Measurements from ENCODE around the gene ATP6V1F. TPM values are rescaled to one million over a fixed set of nuclear protein-coding genes. Genes with fewer than 3 reads are reported as not detected.

ATP6V1F gene
- total RNA-seq, 1 experiment from 2014 or later: 149 TPM

GRCh38 chr7:128914566-128915151 is 52.0 kb downstream of the ATP6V1F start:
- Histone ChIP-seq H3K9ac (ENCODE audit: low read length) (no peak overlapping the region), H3K79me2 (ENCODE audit: insufficient read depth, low read length) (no peaks in the 10 kb centered on the region), H3K9me3 (ENCODE audit: control insufficient read depth in 1 of 2, insufficient read depth in 1 of 2, low read depth in 1 of 2, low read length in 2 of 2) (no peaks in the 10 kb centered on the region), H4K20me1 (ENCODE audit: insufficient read depth) (no peaks in the 10 kb centered on the region), H3K27ac (ENCODE audit: low read depth, low read length) (no peak overlapping the region), H3K4me3 (replicated peaks in 1 of 2; ENCODE audit: low read depth in 1 of 2, low read length in 2 of 2) (no peak overlapping the region), H3K4me1 (ENCODE audit: control insufficient read depth in 1 of 2, insufficient read depth in 2 of 2, low read length in 2 of 2) (peaks cover 0 to 5% of the 10 kb centered on the region in 2 experiments; a peak in 1 of 4 replicates), H3K4me2 (ENCODE audit: low read length) (no peak overlapping the region), H3K36me3 (ENCODE audit: control insufficient read depth in 1 of 2, insufficient read depth in 2 of 2, low read length in 2 of 2) (no peaks in the 10 kb centered on the region), H3K27me3 (ENCODE audit: insufficient read depth, low read length) (no peaks in the 10 kb centered on the region; the same call in 1 of the 2 replicates), H3K9me2 (ENCODE audit: insufficient read depth) (no peaks in the 10 kb centered on the region), H2AFZ (ENCODE audit: low read depth, low read length, poor library complexity, severe bottlenecking) (no peak overlapping the region)
- TF ChIP-seq RAD21 (IDR thresholded peaks at IDR 0.05; ENCODE audit: low read depth) (no peak), POLR2AphosphoS5 (IDR thresholded peaks at IDR 0.05; ENCODE audit: low read depth, low read length) (no peak), YY1 (IDR thresholded peaks at IDR 0.05; ENCODE audit: extremely low read depth, insufficient replicate concordance, low read depth, low read length) (no peak), SP1 (IDR thresholded peaks at IDR 0.05; ENCODE audit: low read depth) (no peak), POLR2A (IDR thresholded peaks at IDR 0.05; ENCODE audit: borderline replicate concordance, extremely low read depth, insufficient read depth, insufficient read length) (no peak), CTCF (IDR thresholded peaks at IDR 0.05 in 2 of 3, conservative IDR thresholded peaks at IDR 0.05 in 1 of 3; ENCODE audit: borderline replicate concordance in 1 of 3, insufficient read depth in 1 of 3, low read depth in 2 of 3, low read length in 2 of 3) (no peak), CEBPB (IDR thresholded peaks at IDR 0.05; ENCODE audit: low read depth) (no peak), ELF1 (IDR thresholded peaks at IDR 0.05; ENCODE audit: borderline replicate concordance, low read depth) (no peak), MAX (IDR thresholded peaks at IDR 0.05) (no peak), ATF3 (IDR thresholded peaks at IDR 0.05) (no peak), FOSL1 (IDR thresholded peaks at IDR 0.05; ENCODE audit: low read depth) (no peak), TCF7L2 (IDR thresholded peaks at IDR 0.05; ENCODE audit: borderline replicate concordance, extremely low read depth, insufficient read depth, insufficient read length) (no peak), SRF (IDR thresholded peaks at IDR 0.05; ENCODE audit: low read depth) (no peak), ZFX (IDR thresholded peaks at IDR 0.05) (no peak), SIN3A (IDR thresholded peaks at IDR 0.05; ENCODE audit: low read depth) (no peak), EGR1 (IDR thresholded peaks at IDR 0.05; ENCODE audit: low read depth) (no peak)
- intact Hi-C loops (cut with micrococcal nuclease): no loop called here
- POLR2A ChIA-PET: no interaction called here
- CTCF ChIA-PET: no interaction called here
- DNase-seq (ENCODE audit: low read depth, low spot score): no peak
- BruUV-seq (replicated peaks): no TSS peak
- no peak for ATAC-seq
- RAD21 ChIA-PET (ENCODE audit: low non-redundant PET in 1 of 2, low total read pairs in 2 of 2, uncharacterized antibody in 2 of 2, unreplicated experiment in 2 of 2): no interaction called here
